ENCODE results near the gene CREB5. TPM values are rescaled to one million over a fixed set of nuclear protein-coding genes. Genes with fewer than 3 reads are reported as not detected.

Gene CREB5
- total RNA-seq, 4 donors from 2014 or later = 7.8 to 29.9 (median 12.9) TPM

GRCh38 chr7:28410628-28411531 lies 1.4 kb upstream of the CREB5 start:
- H3K4me1 ChIP-seq = peaks cover 0 to 47% (median 11%) of the 10 kb centered on the region in 3 donors
- H3K36me3 ChIP-seq = no peaks in the 10 kb centered on the region
- no peak for ATAC-seq
- no peaks in the 10 kb centered on the region for H3K9me3 ChIP-seq
- H3K27me3 ChIP-seq = peaks cover 31% of the 10 kb centered on the region
- WGBS, 2 donors (ENCODE audit: low coverage in 1 of 2) = 0 to 2% methylated on average over 17 to 28 of the region's 28 CpGs
- H3K4me3 ChIP-seq = peak overlapping the region; percentile 47 to 76
- H3K27ac ChIP-seq = peak overlapping the region in 3 of 4 donors; percentile 87 to 94 (median 92)
- TF ChIP-seq CTCF (IDR thresholded peaks at IDR 0.05) (peak in 2 of 4 experiments; percentile 7 to 15), POLR2AphosphoS5 (IDR thresholded peaks at IDR 0.05) (peak; percentile 26), POLR2A (IDR thresholded peaks at IDR 0.05) (no peak), EP300 (IDR thresholded peaks at IDR 0.05) (no peak)

- TF ChIP-seq POLR2AphosphoS5 (IDR thresholded peaks at IDR 0.05) = no peak
- no peak for TF ChIP-seq EP300 (IDR thresholded peaks at IDR 0.05)
- ATAC-seq = no peak
- H3K4me1 ChIP-seq = peaks cover 0 to 43% (median 5%) of the 10 kb centered on the region in 3 donors
- H3K9me3 ChIP-seq = no peaks in the 10 kb centered on the region
- no peak overlapping the region for H3K27ac ChIP-seq
- H3K36me3 ChIP-seq = no peaks in the 10 kb centered on the region
- 94% methylated on average over 1 of the region's 1 CpG for WGBS, 2 donors (ENCODE audit: low coverage in 1 of 2)
- peaks cover 31% of the 10 kb centered on the region for H3K27me3 ChIP-seq
- H3K4me3 ChIP-seq = no peak overlapping the region
Observed at GRCh38 chr7:28413011-28413410, 693 bp downstream of the CREB5 start.

- Histone ChIP-seq H3K36me3 (no peaks in the 10 kb centered on the region), H3K4me3 (no peak overlapping the region), H3K27ac (no peak overlapping the region), H3K27me3 (peaks cover 31% of the 10 kb centered on the region), H3K4me1 (peaks cover 5 to 43% (median 6%) of the 10 kb centered on the region in 3 donors), H3K9me3 (no peaks in the 10 kb centered on the region)
- 81 to 85% methylated on average over 1 of the region's 1 CpG for WGBS, 2 donors (ENCODE audit: low coverage in 1 of 2)
- no peak for ATAC-seq
- TF ChIP-seq EP300 (IDR thresholded peaks at IDR 0.05) (no peak), POLR2AphosphoS5 (IDR thresholded peaks at IDR 0.05) (no peak), POLR2A (IDR thresholded peaks at IDR 0.05) (no peak), CTCF (IDR thresholded peaks at IDR 0.05) (no peak)
Observed at GRCh38 chr7:28414453-28414852, 2.1 kb downstream of the CREB5 start.

- Histone ChIP-seq H3K9me3 (no peaks in the 10 kb centered on the region), H3K4me1 (peaks cover 5 to 22% (median 6%) of the 10 kb centered on the region in 3 donors), H3K27me3 (peaks cover 5% of the 10 kb centered on the region), H3K36me3 (no peaks in the 10 kb centered on the region), H3K4me3 (no peak overlapping the region), H3K27ac (peak overlapping the region in 2 of 4 donors; percentile 18 to 35)
- 53 to 61% methylated on average over 4 to 5 of the region's 5 CpGs for WGBS, 2 donors (ENCODE audit: low coverage in 1 of 2)
- no peak for TF ChIP-seq CTCF (IDR thresholded peaks at IDR 0.05)
- TF ChIP-seq EP300 (IDR thresholded peaks at IDR 0.05) = no peak
- no peak for TF ChIP-seq POLR2AphosphoS5 (IDR thresholded peaks at IDR 0.05)
- TF ChIP-seq POLR2A (IDR thresholded peaks at IDR 0.05) = no peak
- ATAC-seq = no peak
Observed at GRCh38 chr7:28417321-28417940, 5.1 kb downstream of the CREB5 start.

GRCh38 chr7:28418311-28418710 lies 6.0 kb downstream of the CREB5 start:
- H3K27me3 ChIP-seq = no peaks in the 10 kb centered on the region
- ATAC-seq = no peak
- TF ChIP-seq CTCF (IDR thresholded peaks at IDR 0.05) (no peak), EP300 (IDR thresholded peaks at IDR 0.05) (no peak), POLR2AphosphoS5 (IDR thresholded peaks at IDR 0.05) (no peak), POLR2A (IDR thresholded peaks at IDR 0.05) (no peak)
- no peak overlapping the region for H3K4me3 ChIP-seq
- peaks cover 5 to 22% (median 6%) of the 10 kb centered on the region in 3 donors for H3K4me1 ChIP-seq
- no peaks in the 10 kb centered on the region for H3K9me3 ChIP-seq
- no peaks in the 10 kb centered on the region for H3K36me3 ChIP-seq
- 83 to 95% methylated on average over 2 of the region's 2 CpGs for WGBS, 2 donors (ENCODE audit: low coverage in 1 of 2)
- H3K27ac ChIP-seq = no peak overlapping the region
